ENCODE data around the gene ALDH1B1.

The ALDH1B1 gene

GRCh38 chr9:38413283-38413682 lies 20.8 kb downstream of the ALDH1B1 start:
- Histone ChIP-seq H3K9ac (ENCODE audit: insufficient read length) (no peak overlapping the region), H3K4me3 (no peak overlapping the region), H3K27ac (no peak overlapping the region), H3K9me3 (ENCODE audit: low read depth, low read length) (no peaks in the 10 kb centered on the region), H3K36me3 (ENCODE audit: insufficient read depth, low read length) (no peaks in the 10 kb centered on the region)
- TF ChIP-seq FOXP2 (optimal IDR thresholded peaks at IDR 0.05; ENCODE audit: control extremely low read depth, extremely low read length, insufficient read depth) = no peak
- TF ChIP-seq EZH2 (IDR thresholded peaks at IDR 0.05) = no peak
- TF ChIP-seq POLR2AphosphoS5 (IDR thresholded peaks at IDR 0.05; ENCODE audit: borderline replicate concordance, low read depth, low read length) = no peak
- no peak for DNase-seq (ENCODE audit: low read depth, low spot score)

DNA sequence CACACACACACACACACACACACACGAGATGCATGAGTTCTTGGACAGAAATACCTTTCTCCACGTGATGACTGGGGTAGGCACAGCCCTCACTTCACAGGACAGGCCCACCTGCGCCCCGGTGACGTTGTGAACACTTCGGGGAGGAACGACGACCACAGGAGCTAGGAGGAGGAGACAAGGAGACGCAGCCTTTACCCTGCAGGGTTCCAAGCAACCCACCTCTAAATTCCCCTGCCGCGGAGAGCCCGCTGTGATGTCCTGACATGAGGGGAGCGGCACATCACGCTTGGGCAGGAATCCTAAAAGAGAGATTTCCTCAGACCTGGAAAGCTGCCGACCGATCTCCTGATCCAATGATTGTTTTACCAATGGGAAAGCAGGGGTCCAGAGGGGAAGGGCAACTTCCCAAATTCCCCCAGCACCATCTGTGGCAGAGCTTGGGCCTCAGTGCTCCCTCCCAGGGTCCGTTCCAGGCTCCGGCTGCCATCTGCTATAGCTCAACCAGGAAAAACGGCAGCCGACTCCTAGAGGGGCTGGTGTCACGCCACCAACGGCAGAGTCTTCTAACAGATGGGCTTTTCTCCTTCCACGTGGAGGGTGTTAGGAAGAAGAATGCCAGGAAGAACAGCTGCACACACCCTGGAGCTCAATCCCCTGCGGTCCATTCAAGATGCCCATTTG lies 21.7 kb downstream of the ALDH1B1 start:
- Histone ChIP-seq H3K4me3 (no peak overlapping the region), H3K36me3 (ENCODE audit: insufficient read depth, low read length) (no peaks in the 10 kb centered on the region), H3K27ac (no peak overlapping the region), H3K9ac (ENCODE audit: insufficient read length) (no peak overlapping the region), H3K9me3 (ENCODE audit: low read depth, low read length) (no peaks in the 10 kb centered on the region)
- no peak for DNase-seq (ENCODE audit: low read depth, low spot score)
- TF ChIP-seq POLR2AphosphoS5 (IDR thresholded peaks at IDR 0.05; ENCODE audit: borderline replicate concordance, low read depth, low read length) = no peak
- no peak for TF ChIP-seq FOXP2 (optimal IDR thresholded peaks at IDR 0.05; ENCODE audit: control extremely low read depth, extremely low read length, insufficient read depth)
- no peak for TF ChIP-seq EZH2 (IDR thresholded peaks at IDR 0.05)

DNA sequence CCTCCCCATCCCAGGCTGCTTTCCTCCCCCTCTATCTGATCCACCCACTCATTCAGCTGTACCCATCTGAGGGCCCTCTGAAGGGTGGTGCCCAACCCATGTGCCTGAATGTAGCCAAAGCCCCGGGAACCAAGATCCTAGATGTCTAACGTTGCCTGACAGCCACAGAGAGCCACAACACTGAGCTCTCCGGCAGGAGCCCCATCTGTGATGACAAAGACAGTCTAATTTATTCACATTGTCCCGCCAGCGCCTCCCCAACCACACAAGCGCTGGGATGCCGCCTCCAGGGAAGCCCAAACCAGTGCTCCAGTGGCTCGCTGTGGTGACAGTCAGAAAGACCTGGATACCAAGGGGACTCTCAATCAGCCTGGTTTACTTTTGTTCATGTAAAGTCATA lies 23.4 kb downstream of the ALDH1B1 start:
- DNase-seq (ENCODE audit: low read depth, low spot score) = no peak
- no peak overlapping the region for H3K27ac ChIP-seq
- no peak overlapping the region for H3K9ac ChIP-seq (ENCODE audit: insufficient read length)
- no peaks in the 10 kb centered on the region for H3K9me3 ChIP-seq (ENCODE audit: low read depth, low read length)
- no peak overlapping the region for H3K4me3 ChIP-seq
- no peak for TF ChIP-seq FOXP2 (optimal IDR thresholded peaks at IDR 0.05; ENCODE audit: control extremely low read depth, extremely low read length, insufficient read depth)
- TF ChIP-seq EZH2 (IDR thresholded peaks at IDR 0.05) = no peak
- TF ChIP-seq POLR2AphosphoS5 (IDR thresholded peaks at IDR 0.05; ENCODE audit: borderline replicate concordance, low read depth, low read length) = no peak
- H3K36me3 ChIP-seq (ENCODE audit: insufficient read depth, low read length) = no peaks in the 10 kb centered on the region

DNA sequence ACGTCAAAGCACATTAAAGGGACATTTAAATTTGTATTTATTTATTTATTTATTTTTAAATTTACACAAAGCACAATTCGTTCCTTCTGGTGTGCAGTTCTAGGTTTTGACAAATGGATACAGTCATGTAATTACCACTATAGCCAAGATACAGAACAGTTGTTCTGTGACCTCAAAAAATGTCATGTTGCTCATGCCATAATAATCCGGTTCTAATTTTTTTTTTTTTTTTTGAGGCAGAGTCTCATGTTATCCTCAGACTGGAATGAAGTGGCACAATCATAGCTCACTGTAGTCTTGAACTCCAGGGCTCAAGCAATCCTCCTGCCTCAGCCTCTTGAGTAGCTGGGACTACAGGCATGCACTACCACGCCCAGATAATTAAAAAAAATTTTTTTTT lies 24.0 kb downstream of the ALDH1B1 start:
- TF ChIP-seq FOXP2 (optimal IDR thresholded peaks at IDR 0.05; ENCODE audit: control extremely low read depth, extremely low read length, insufficient read depth) = no peak
- no peak for TF ChIP-seq POLR2AphosphoS5 (IDR thresholded peaks at IDR 0.05; ENCODE audit: borderline replicate concordance, low read depth, low read length)
- TF ChIP-seq EZH2 (IDR thresholded peaks at IDR 0.05) = no peak
- no peak for DNase-seq (ENCODE audit: low read depth, low spot score)
- H3K36me3 ChIP-seq (ENCODE audit: insufficient read depth, low read length) = no peaks in the 10 kb centered on the region
- H3K9ac ChIP-seq (ENCODE audit: insufficient read length) = no peak overlapping the region
- no peak overlapping the region for H3K4me3 ChIP-seq
- H3K9me3 ChIP-seq (ENCODE audit: low read depth, low read length) = no peaks in the 10 kb centered on the region
- no peak overlapping the region for H3K27ac ChIP-seq

GRCh38 chr9:38417003-38417945 lies 24.8 kb downstream of the ALDH1B1 start:
- Histone ChIP-seq H3K9me3 (ENCODE audit: low read depth, low read length) (no peaks in the 10 kb centered on the region), H3K9ac (ENCODE audit: insufficient read length) (no peak overlapping the region), H3K36me3 (ENCODE audit: insufficient read depth, low read length) (no peaks in the 10 kb centered on the region), H3K27ac (no peak overlapping the region), H3K4me3 (no peak overlapping the region)
- TF ChIP-seq FOXP2 (optimal IDR thresholded peaks at IDR 0.05; ENCODE audit: control extremely low read depth, extremely low read length, insufficient read depth) (no peak), POLR2AphosphoS5 (IDR thresholded peaks at IDR 0.05; ENCODE audit: borderline replicate concordance, low read depth, low read length) (no peak), EZH2 (IDR thresholded peaks at IDR 0.05) (no peak)
- no peak for DNase-seq (ENCODE audit: low read depth, low spot score)

DNA sequence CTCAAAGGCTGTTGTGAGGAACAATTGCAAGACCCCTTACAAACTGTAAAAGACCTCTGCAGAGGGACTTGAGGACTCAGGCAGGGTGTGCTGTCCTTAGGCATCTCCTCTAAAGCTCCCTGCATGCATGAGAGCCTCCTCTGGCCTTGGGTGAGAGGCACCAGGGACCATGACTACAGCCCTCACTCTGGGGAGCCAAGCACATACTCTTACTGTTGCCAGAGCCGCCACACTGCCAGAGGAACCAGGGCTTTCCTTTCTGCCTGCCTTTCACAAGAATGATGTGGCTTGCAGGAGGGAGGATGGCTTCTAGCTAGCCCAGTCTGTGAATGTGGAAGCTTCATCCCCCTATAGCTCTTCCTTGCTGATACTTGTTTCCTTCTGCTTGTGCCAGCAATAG lies 25.9 kb downstream of the ALDH1B1 start:
- no peaks in the 10 kb centered on the region for H3K9me3 ChIP-seq (ENCODE audit: low read depth, low read length)
- H3K36me3 ChIP-seq (ENCODE audit: insufficient read depth, low read length) = no peaks in the 10 kb centered on the region
- no peak for DNase-seq (ENCODE audit: low read depth, low spot score)
- no peak overlapping the region for H3K9ac ChIP-seq (ENCODE audit: insufficient read length)
- H3K4me3 ChIP-seq = no peak overlapping the region
- no peak overlapping the region for H3K27ac ChIP-seq
- TF ChIP-seq FOXP2 (optimal IDR thresholded peaks at IDR 0.05; ENCODE audit: control extremely low read depth, extremely low read length, insufficient read depth) = no peak
- no peak for TF ChIP-seq POLR2AphosphoS5 (IDR thresholded peaks at IDR 0.05; ENCODE audit: borderline replicate concordance, low read depth, low read length)
- no peak for TF ChIP-seq EZH2 (IDR thresholded peaks at IDR 0.05)

- no peak overlapping the region for H3K4me3 ChIP-seq
Observed at GRCh38 chr9:38419181-38419580, 26.7 kb downstream of the ALDH1B1 start.

DNA sequence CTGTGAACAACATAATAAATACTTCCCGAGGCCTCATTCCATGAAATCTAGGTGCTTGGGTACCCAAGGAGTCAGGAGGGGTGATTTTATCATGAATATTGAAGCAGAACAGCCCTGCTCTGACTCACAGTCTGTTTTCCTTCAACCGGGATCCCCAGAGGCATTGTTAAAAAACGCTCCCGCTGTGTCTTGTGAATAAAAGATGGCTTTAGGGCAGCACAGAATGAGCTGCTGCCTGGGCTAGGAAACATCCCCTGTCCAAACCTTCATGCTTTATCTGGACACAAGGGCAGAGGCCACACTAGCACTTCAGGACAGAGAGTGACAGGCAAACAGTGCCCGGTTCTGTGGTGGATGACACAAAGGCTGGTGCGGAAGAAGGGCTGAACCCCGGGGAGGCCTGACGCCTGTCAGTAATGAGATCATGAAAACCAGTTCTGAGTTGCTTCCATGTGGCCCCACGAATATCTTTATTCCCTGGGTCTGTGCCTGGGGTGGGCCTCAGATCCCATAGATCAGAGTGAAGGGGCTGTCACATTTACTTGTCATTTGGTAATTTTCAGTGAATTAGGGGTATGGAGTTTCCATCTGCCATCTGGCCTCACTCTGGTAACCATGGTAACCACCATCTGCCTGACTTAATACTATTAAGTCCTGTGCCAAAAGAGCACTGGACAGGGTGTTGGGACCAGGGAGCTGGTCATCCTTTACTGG lies 29.2 kb downstream of the ALDH1B1 start:
- Histone ChIP-seq H3K27ac (no peak overlapping the region), H3K9ac (ENCODE audit: insufficient read length) (no peak overlapping the region), H3K4me3 (no peak overlapping the region), H3K9me3 (ENCODE audit: low read depth, low read length) (no peaks in the 10 kb centered on the region), H3K36me3 (ENCODE audit: insufficient read depth, low read length) (no peaks in the 10 kb centered on the region)
- TF ChIP-seq EZH2 (IDR thresholded peaks at IDR 0.05) (no peak), POLR2AphosphoS5 (IDR thresholded peaks at IDR 0.05; ENCODE audit: borderline replicate concordance, low read depth, low read length) (no peak), FOXP2 (optimal IDR thresholded peaks at IDR 0.05; ENCODE audit: control extremely low read depth, extremely low read length, insufficient read depth) (no peak)
- DNase-seq (ENCODE audit: low read depth, low spot score) = peak; percentile 16

More at GRCh38 chr9:38419181-38419580, 26.7 kb downstream of the ALDH1B1 start:
- no peaks in the 10 kb centered on the region for H3K36me3 ChIP-seq (ENCODE audit: insufficient read depth, low read length)
- H3K27ac ChIP-seq = no peak overlapping the region
- H3K9me3 ChIP-seq (ENCODE audit: low read depth, low read length) = no peaks in the 10 kb centered on the region
- no peak for DNase-seq (ENCODE audit: low read depth, low spot score)
- TF ChIP-seq POLR2AphosphoS5 (IDR thresholded peaks at IDR 0.05; ENCODE audit: borderline replicate concordance, low read depth, low read length) = no peak
- no peak for TF ChIP-seq FOXP2 (optimal IDR thresholded peaks at IDR 0.05; ENCODE audit: control extremely low read depth, extremely low read length, insufficient read depth)
- TF ChIP-seq EZH2 (IDR thresholded peaks at IDR 0.05) = no peak
- H3K9ac ChIP-seq (ENCODE audit: insufficient read length) = no peak overlapping the region

All from SK-N-MC (cell line).